Testis (tissue), 2 donors: Measurements from ENCODE around the gene BEAN1.

Experiments
- POLR2A ChIP-seq: fragments of 450-650 bp; IDR thresholded peaks from one replicate; pipeline ENCODE4 v1.6.1; 2017; ENCODE audit warnings: antibody characterized with exemption, mild to moderate bottlenecking, moderate library complexity
- TF ChIP-seq, protein P1 (sequence below), 3 experiments: fragments of 450-650 bp in 2 of 3; fragments of 200-600 bp in 1 of 3; sonication (generic) in 1 of 3; IDR thresholded peaks; one replicate each; pipeline ENCODE4 v1.5.1; 2016 to 2019; ENCODE audit warnings: antibody characterized with exemption in 3 of 3, mild to moderate bottlenecking in 2 of 3, moderate library complexity in 1 of 3

DNA sequence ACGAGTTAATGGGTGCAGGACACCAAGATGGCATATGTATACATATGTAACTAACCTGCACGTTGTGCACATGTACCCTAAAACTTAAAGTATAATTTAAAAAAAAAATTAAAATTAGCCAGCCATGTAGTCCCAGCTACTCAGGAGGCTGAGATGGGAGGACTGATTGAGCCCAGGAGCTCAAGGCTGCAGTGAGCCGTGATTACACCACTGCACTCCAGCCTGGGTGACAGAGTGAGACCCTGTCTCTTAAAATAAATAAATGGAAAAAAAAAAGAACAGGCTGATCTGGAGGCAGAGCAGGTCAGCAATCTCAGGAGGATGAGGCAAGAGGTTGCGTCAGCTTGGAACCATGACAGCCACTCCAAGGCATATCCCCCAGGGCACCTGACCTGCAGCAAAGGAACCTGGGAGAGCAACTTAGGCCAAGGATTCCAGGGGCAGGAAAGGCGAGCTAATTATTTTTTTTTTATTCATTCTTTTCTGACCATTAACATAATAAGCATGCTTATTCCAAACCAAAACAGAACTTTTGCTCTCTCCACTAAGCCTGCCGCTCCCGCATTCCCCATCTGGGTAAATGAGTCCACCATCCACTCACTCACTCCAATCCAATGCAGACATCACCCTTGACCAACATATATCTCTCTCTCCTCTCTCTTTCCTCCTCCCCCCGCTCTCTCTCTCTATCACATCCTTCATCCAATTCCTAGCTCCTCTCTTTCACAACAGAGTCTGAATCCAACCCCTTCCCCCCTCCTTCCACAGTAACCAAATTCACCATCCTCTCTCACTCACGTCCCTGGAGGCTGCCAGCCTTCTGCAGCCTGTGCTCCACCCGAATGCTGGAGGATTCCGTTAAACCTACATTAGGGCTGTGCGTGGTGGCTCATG is 75.2 kb downstream of the BEAN1 start:
- TF ChIP-seq, protein P1, sequence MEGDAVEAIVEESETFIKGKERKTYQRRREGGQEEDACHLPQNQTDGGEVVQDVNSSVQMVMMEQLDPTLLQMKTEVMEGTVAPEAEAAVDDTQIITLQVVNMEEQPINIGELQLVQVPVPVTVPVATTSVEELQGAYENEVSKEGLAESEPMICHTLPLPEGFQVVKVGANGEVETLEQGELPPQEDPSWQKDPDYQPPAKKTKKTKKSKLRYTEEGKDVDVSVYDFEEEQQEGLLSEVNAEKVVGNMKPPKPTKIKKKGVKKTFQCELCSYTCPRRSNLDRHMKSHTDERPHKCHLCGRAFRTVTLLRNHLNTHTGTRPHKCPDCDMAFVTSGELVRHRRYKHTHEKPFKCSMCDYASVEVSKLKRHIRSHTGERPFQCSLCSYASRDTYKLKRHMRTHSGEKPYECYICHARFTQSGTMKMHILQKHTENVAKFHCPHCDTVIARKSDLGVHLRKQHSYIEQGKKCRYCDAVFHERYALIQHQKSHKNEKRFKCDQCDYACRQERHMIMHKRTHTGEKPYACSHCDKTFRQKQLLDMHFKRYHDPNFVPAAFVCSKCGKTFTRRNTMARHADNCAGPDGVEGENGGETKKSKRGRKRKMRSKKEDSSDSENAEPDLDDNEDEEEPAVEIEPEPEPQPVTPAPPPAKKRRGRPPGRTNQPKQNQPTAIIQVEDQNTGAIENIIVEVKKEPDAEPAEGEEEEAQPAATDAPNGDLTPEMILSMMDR (IDR thresholded peaks at IDR 0.05): no peak
- TF ChIP-seq POLR2A: no peak
